Keratinocyte (primary cell): Measurements from ENCODE around the gene KCNMA1. TPM values are rescaled to one million over a fixed set of nuclear protein-coding genes. Genes with fewer than 3 reads are reported as not detected.

ENCODE experiments used
- DNase-seq: peaks from one replicate; pipeline ENCODE4 v3.0.0-alpha.2; 2011; ENCODE audit warnings: low read depth, missing footprints, low spot score
- FAIRE-seq: peaks from 2 replicates; lab custom pipeline; 2011; peaks lifted over from hg19 to GRCh38; lab: Jason Lieb, UNC
- H2AFZ ChIP-seq: 2 replicates; pipeline ENCODE4 v1.6.0; 2012; ENCODE audit warnings: low read length, control low read depth, inconsistent platforms; ENCODE audit not compliant: control insufficient read depth
- H3K27ac ChIP-seq: 2 replicates; pipeline ENCODE4 v1.5.1; 2011; ENCODE audit warnings: low read length; ENCODE audit not compliant: control insufficient read depth, insufficient read depth
- H3K27me3 ChIP-seq: 3 replicates; pipeline ENCODE4 v1.6.0; 2011; ENCODE audit warnings: low read length; ENCODE audit not compliant: control insufficient read depth, insufficient read depth; ENCODE audit errors: extremely low read depth
- H3K36me3 ChIP-seq, 2 experiments: 2 replicates in 1 of 2; 3 replicates in 1 of 2; pipeline ENCODE4 v1.5.1; 2011; ENCODE audit warnings: low read length in 2 of 2, mild to moderate bottlenecking in 1 of 2; ENCODE audit not compliant: control insufficient read depth in 2 of 2, insufficient read depth in 2 of 2; ENCODE audit errors: extremely low read depth in 1 of 2
- H3K4me1 ChIP-seq: 3 replicates; pipeline ENCODE4 v1.5.1; 2011; ENCODE audit warnings: low read length; ENCODE audit not compliant: control insufficient read depth, insufficient read depth; ENCODE audit errors: extremely low read depth
- H3K4me2 ChIP-seq: 3 replicates; pipeline ENCODE4 v1.6.0; 2011; ENCODE audit warnings: low read depth, low read length; ENCODE audit not compliant: control insufficient read depth, insufficient read depth; ENCODE audit errors: extremely low read depth
- H3K4me3 ChIP-seq, 3 experiments: fragments of 200-600 bp in 1 of 3; sonication (generic) in 1 of 3; 2 replicates in 2 of 3; 3 replicates in 1 of 3; pipeline ENCODE4 v1.5.1; 2011 to 2016; ENCODE audit warnings: low read length in 3 of 3, mild to moderate bottlenecking in 3 of 3, control low read depth in 2 of 3, inconsistent platforms in 1 of 3, low read depth in 1 of 3, mixed read lengths in 1 of 3, mixed run types in 1 of 3, moderate library complexity in 1 of 3; ENCODE audit not compliant: control insufficient read depth in 2 of 3, insufficient read depth in 2 of 3; ENCODE audit errors: extremely low read depth in 1 of 3
- H3K79me2 ChIP-seq: 2 replicates; pipeline ENCODE4 v1.6.0; 2012; ENCODE audit warnings: low read length; ENCODE audit not compliant: control insufficient read depth, insufficient read depth
- H3K9ac ChIP-seq: 3 replicates; pipeline ENCODE4 v1.6.0; 2011; ENCODE audit warnings: low read length; ENCODE audit not compliant: control insufficient read depth, insufficient read depth; ENCODE audit errors: extremely low read depth
- H3K9me1 ChIP-seq: 3 replicates; pipeline ENCODE4 v1.6.0; 2011; ENCODE audit warnings: low read length; ENCODE audit not compliant: control insufficient read depth, insufficient read depth; ENCODE audit errors: extremely low read depth
- H3K9me3 ChIP-seq: 2 replicates; pipeline ENCODE4 v1.5.1; 2012; ENCODE audit warnings: low read depth, low read length; ENCODE audit not compliant: control insufficient read depth
- H4K20me1 ChIP-seq: 3 replicates; pipeline ENCODE4 v1.6.0; 2011; ENCODE audit warnings: low read length; ENCODE audit not compliant: control insufficient read depth, insufficient read depth; ENCODE audit errors: extremely low read depth
- EZH2 ChIP-seq: IDR thresholded peaks from one replicate; pipeline ENCODE4 v1.6.1; 2012; ENCODE audit warnings: inconsistent platforms, mild to moderate bottlenecking, low read length, moderate library complexity
- dilution Hi-C: fragments of 300-500 bp; cut with MboI; formaldehyde crosslinking; loops from one replicate; pipeline ENCODE4 v1.7.0; 2020; ENCODE audit warnings: low sequenced_read_pairs; ENCODE audit not compliant: extremely low pct_ligation_motif_present
- polyA plus RNA-seq, 5 experiments: library from polyadenylated mRNA; depleted of rRNA in 3 of 5; stranded (reverse) in 3 of 5; stranded (forward) in 1 of 5; unstranded in 1 of 5; fragments of >200 nt; gene quantifications; 1 replicate in 1 of 5; 2 replicates in 3 of 5; 3 replicates in 1 of 5; pipeline versions ENCODE4 v1.2.1 to v1.2.3, GENCODE V29; 2011 to 2012; ENCODE audit warnings: missing spikeins in 2 of 5, low read depth in 1 of 5, low replicate concordance in 1 of 5
- TF ChIP-seq, protein P1 (sequence below), 3 experiments: IDR thresholded peaks in 1 of 3; conservative IDR thresholded peaks in 1 of 3; optimal IDR thresholded peaks in 1 of 3; 2 replicates in 2 of 3; 3 replicates in 1 of 3; pipeline versions ENCODE3 to v1.5.1; 2011; ENCODE audit warnings: low read length in 3 of 3, mild to moderate bottlenecking in 3 of 3, moderate library complexity in 2 of 3, control low read depth in 1 of 3, inconsistent platforms in 1 of 3; ENCODE audit not compliant: insufficient read depth in 2 of 3; ENCODE audit errors: extremely low read depth in 1 of 3

The KCNMA1 gene
- polyA plus RNA-seq, 1 donor (not counting 4 experiments of a cell fraction or from before 2014, with no cell fraction given), result 6.3 TPM

DNA sequence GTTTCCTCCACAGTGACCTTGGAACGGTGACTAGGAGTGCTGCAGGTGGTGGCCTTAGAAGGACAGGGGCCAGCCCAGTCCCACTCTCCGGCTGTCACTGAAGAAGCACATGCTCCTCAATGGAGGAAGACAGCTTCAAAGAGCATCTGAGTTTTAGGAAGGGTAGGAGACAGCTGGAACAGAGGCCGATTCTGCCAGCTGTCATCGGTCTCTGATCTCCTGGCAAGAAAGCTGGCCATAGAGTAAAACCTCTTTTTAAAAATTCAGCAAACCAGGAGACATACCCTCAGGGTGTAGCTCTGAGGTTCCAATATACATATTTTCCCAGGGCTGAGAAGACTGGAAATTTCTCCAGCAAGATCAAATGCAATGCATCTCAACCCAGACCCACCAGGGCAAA is 55.9 kb downstream of the KCNMA1 start:
- H3K4me1 ChIP-seq, result peaks cover 31% of the 10 kb centered on the region
- no peak for FAIRE-seq

DNA sequence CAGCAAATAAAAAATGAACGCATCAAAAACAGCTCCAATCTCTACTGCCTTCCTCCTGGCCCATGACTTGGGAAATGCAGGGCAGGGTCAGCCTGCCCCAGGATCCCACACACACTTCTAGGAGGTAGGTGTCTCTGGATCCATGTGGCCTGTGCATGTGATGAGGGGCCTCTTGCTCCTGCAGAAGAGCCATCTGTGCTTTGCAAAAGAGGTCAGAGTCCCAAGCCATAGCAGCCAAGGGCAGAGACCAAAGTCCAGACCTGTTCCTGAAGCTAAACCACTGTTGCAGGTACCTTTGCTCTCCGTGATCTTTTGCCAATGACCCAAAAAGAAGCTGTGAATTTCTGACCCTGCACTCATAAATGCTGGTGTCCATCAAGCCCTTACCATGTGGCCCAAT is 57.1 kb downstream of the KCNMA1 start:
- H3K4me1 ChIP-seq, result peaks cover 35% of the 10 kb centered on the region
- no peak for DNase-seq

More for the DNA sequence above, 55.9 kb downstream of the KCNMA1 start:
- H3K27ac ChIP-seq, result no peak overlapping the region
- H4K20me1 ChIP-seq, result no peaks in the 10 kb centered on the region
- H3K9me1 ChIP-seq, result no peaks in the 10 kb centered on the region
- H3K4me2 ChIP-seq, result no peak overlapping the region
- dilution Hi-C loops, result no loop called here
- no peak overlapping the region for H3K9ac ChIP-seq
- no peaks in the 10 kb centered on the region for H3K36me3 ChIP-seq
- H3K4me3 ChIP-seq, result no peak overlapping the region
- DNase-seq, result no peak
- H3K27me3 ChIP-seq, result no peaks in the 10 kb centered on the region
- no peaks in the 10 kb centered on the region for H3K9me3 ChIP-seq
- no peak overlapping the region for H2AFZ ChIP-seq
- H3K79me2 ChIP-seq, result no peaks in the 10 kb centered on the region
- TF ChIP-seq, protein P1, sequence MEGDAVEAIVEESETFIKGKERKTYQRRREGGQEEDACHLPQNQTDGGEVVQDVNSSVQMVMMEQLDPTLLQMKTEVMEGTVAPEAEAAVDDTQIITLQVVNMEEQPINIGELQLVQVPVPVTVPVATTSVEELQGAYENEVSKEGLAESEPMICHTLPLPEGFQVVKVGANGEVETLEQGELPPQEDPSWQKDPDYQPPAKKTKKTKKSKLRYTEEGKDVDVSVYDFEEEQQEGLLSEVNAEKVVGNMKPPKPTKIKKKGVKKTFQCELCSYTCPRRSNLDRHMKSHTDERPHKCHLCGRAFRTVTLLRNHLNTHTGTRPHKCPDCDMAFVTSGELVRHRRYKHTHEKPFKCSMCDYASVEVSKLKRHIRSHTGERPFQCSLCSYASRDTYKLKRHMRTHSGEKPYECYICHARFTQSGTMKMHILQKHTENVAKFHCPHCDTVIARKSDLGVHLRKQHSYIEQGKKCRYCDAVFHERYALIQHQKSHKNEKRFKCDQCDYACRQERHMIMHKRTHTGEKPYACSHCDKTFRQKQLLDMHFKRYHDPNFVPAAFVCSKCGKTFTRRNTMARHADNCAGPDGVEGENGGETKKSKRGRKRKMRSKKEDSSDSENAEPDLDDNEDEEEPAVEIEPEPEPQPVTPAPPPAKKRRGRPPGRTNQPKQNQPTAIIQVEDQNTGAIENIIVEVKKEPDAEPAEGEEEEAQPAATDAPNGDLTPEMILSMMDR (optimal IDR thresholded peaks at IDR 0.05 in 1 of 3, IDR thresholded peaks at IDR 0.05 in 1 of 3, conservative IDR thresholded peaks at IDR 0.05 in 1 of 3; ENCODE audit: extremely low read depth in 1 of 3, insufficient read depth in 2 of 3, low read length in 3 of 3), result no peak
- no peak for TF ChIP-seq EZH2

More for the DNA sequence above, 57.1 kb downstream of the KCNMA1 start:
- Histone ChIP-seq H4K20me1 (no peaks in the 10 kb centered on the region), H3K9ac (no peak overlapping the region), H3K27me3 (no peaks in the 10 kb centered on the region), H3K4me3 (no peak overlapping the region), H3K4me2 (no peak overlapping the region), H3K9me1 (no peaks in the 10 kb centered on the region), H3K79me2 (no peaks in the 10 kb centered on the region), H2AFZ (no peak overlapping the region), H3K36me3 (no peaks in the 10 kb centered on the region), H3K9me3 (no peaks in the 10 kb centered on the region), H3K27ac (no peak overlapping the region)
- dilution Hi-C loops, result no loop called here
- no peak for FAIRE-seq
- no peak for TF ChIP-seq EZH2
- TF ChIP-seq, protein P1 (optimal IDR thresholded peaks at IDR 0.05 in 1 of 3, IDR thresholded peaks at IDR 0.05 in 1 of 3, conservative IDR thresholded peaks at IDR 0.05 in 1 of 3; ENCODE audit: extremely low read depth in 1 of 3, insufficient read depth in 2 of 3, low read length in 3 of 3), result no peak
